Measurements from ENCODE around the gene UGCG. TPM values are rescaled to one million over a fixed set of nuclear protein-coding genes. Genes with fewer than 3 reads are reported as not detected.
"Not testable (repeated sequence)": the region's sequence is repeated elsewhere in the genome, so short reads cannot be mapped to it uniquely, and the experiment has no call there.

UGCG gene
- total RNA-seq, 2 experiments from 2014 or later: 12.7 to 14.2 TPM

GRCh38 chr9:111871499-111871855, 25.1 kb upstream of the UGCG start:
- CTCF ChIA-PET: interaction anchor here (1.5 kb wide), 1 partner anchor 110 kb away, joined by 3 read pairs; no protein-coding TSS in a partner anchor

GRCh38 chr9:111872886-111873285, 23.7 kb upstream of the UGCG start:
- ATAC-seq (no peak), DNase-seq (no peak)
- ChIA-PET CTCF (no interaction called here), POLR2A (no interaction called here)
- Mint-ChIP-seq H3K9me3 (ENCODE audit: low read depth) (no peaks in the 10 kb centered on the region), H3K36me3 (ENCODE audit: low read depth) (no peaks in the 10 kb centered on the region), H3K4me1 (peaks cover 9% of the 10 kb centered on the region), H3K27ac (no peak overlapping the region), H3K4me3 (no peak overlapping the region), H3K27me3 (no peaks in the 10 kb centered on the region)
- intact Hi-C loops (cut with DNase I, micrococcal nuclease): no loop called here

More at GRCh38 chr9:111871499-111871855, 25.1 kb upstream of the UGCG start:
- peaks cover 6% of the 10 kb centered on the region for H3K9me3 Mint-ChIP-seq (ENCODE audit: low read depth)
- POLR2A ChIA-PET: interaction anchor here (0.5 kb wide), 1 partner anchor 1398 kb away, joined by 4 read pairs; no protein-coding TSS in a partner anchor
- peaks cover 13% of the 10 kb centered on the region for H3K4me1 Mint-ChIP-seq
- H3K36me3 Mint-ChIP-seq (ENCODE audit: low read depth): peaks cover 1% of the 10 kb centered on the region
- H3K27ac Mint-ChIP-seq: no peak overlapping the region
- no peak overlapping the region for H3K4me3 Mint-ChIP-seq
- ATAC-seq (no peak), DNase-seq (no peak)
- intact Hi-C loops (cut with DNase I, micrococcal nuclease): no loop called here
- H3K27me3 Mint-ChIP-seq: no peaks in the 10 kb centered on the region

GRCh38 chr9:111873901-111874300, 22.7 kb upstream of the UGCG start:
- CTCF ChIA-PET: interaction anchor here (0.6 to 0.7 kb wide), 2 partner anchors 59 to 695 kb away, joined by 4 read pairs; no protein-coding TSS in a partner anchor
- H3K4me1 Mint-ChIP-seq: peaks cover 9% of the 10 kb centered on the region
- no peaks in the 10 kb centered on the region for H3K36me3 Mint-ChIP-seq (ENCODE audit: low read depth)
- H3K27ac Mint-ChIP-seq: no peak overlapping the region
- DNase-seq (no peak), ATAC-seq (no peak)
- H3K27me3 Mint-ChIP-seq: no peaks in the 10 kb centered on the region
- no peak overlapping the region for H3K4me3 Mint-ChIP-seq
- intact Hi-C loops (cut with DNase I, micrococcal nuclease): no loop called here
- no peaks in the 10 kb centered on the region for H3K9me3 Mint-ChIP-seq (ENCODE audit: low read depth)
- POLR2A ChIA-PET: interaction anchor here (0.7 kb wide), 1 partner anchor 22 kb away, joined by 4 read pairs; no protein-coding TSS in a partner anchor

- intact Hi-C loops (cut with DNase I, micrococcal nuclease): no loop called here
- POLR2A ChIA-PET: no interaction called here
Measured at GRCh38 chr9:111874500-111874899, 22.1 kb upstream of the UGCG start.

GRCh38 chr9:111875291-111875690, 21.3 kb upstream of the UGCG start:
- H3K4me3 Mint-ChIP-seq; H3K4me1 Mint-ChIP-seq; DNase-seq; ATAC-seq; H3K9me3 Mint-ChIP-seq (ENCODE audit: low read depth); H3K27me3 Mint-ChIP-seq; H3K27ac Mint-ChIP-seq; H3K36me3 Mint-ChIP-seq (ENCODE audit: low read depth); intact Hi-C loops (cut with DNase I, micrococcal nuclease); POLR2A ChIA-PET; CTCF ChIA-PET: not testable (repeated sequence)

More at GRCh38 chr9:111874500-111874899, 22.1 kb upstream of the UGCG start:
- CTCF ChIA-PET: interaction anchor here (0.6 kb wide), 1 partner anchor 8 kb away, joined by 3 read pairs; no protein-coding TSS in a partner anchor
- Mint-ChIP-seq H3K4me3 (no peak overlapping the region), H3K36me3 (ENCODE audit: low read depth) (no peaks in the 10 kb centered on the region), H3K4me1 (peaks cover 9% of the 10 kb centered on the region), H3K27me3 (no peaks in the 10 kb centered on the region), H3K27ac (no peak overlapping the region), H3K9me3 (ENCODE audit: low read depth) (no peaks in the 10 kb centered on the region)
- DNase-seq (no peak), ATAC-seq (no peak)

GRCh38 chr9:111875691-111876090, 20.9 kb upstream of the UGCG start:
- H3K27me3 Mint-ChIP-seq; H3K4me3 Mint-ChIP-seq; intact Hi-C loops (cut with DNase I, micrococcal nuclease); H3K9me3 Mint-ChIP-seq (ENCODE audit: low read depth); H3K27ac Mint-ChIP-seq; CTCF ChIA-PET; H3K36me3 Mint-ChIP-seq (ENCODE audit: low read depth); H3K4me1 Mint-ChIP-seq; POLR2A ChIA-PET; DNase-seq; ATAC-seq: not testable (repeated sequence)

GRCh38 chr9:111876179-111876578, 20.4 kb upstream of the UGCG start:
- no peak overlapping the region for H3K4me3 Mint-ChIP-seq
- intact Hi-C loops (cut with DNase I, micrococcal nuclease): no loop called here
- ATAC-seq (no peak), DNase-seq (no peak)
- no peaks in the 10 kb centered on the region for H3K27me3 Mint-ChIP-seq
- peaks cover 3% of the 10 kb centered on the region for H3K9me3 Mint-ChIP-seq (ENCODE audit: low read depth)
- ChIA-PET CTCF (interaction anchor here (0.7 kb wide), 1 partner anchor 902 kb away, joined by 3 read pairs; no protein-coding TSS in a partner anchor), POLR2A (no interaction called here)
- peaks cover 2% of the 10 kb centered on the region for H3K4me1 Mint-ChIP-seq
- H3K36me3 Mint-ChIP-seq (ENCODE audit: low read depth): no peaks in the 10 kb centered on the region
- no peak overlapping the region for H3K27ac Mint-ChIP-seq

GRCh38 chr9:111877420-111877819, 19.2 kb upstream of the UGCG start:
- Mint-ChIP-seq H3K27me3 (no peaks in the 10 kb centered on the region), H3K4me1 (no peaks in the 10 kb centered on the region), H3K9me3 (ENCODE audit: low read depth) (peaks cover 3% of the 10 kb centered on the region), H3K4me3 (no peak overlapping the region), H3K36me3 (ENCODE audit: low read depth) (no peaks in the 10 kb centered on the region), H3K27ac (no peak overlapping the region)
- ChIA-PET CTCF (no interaction called here), POLR2A (interaction anchor here (0.7 kb wide), 1 partner anchor 842 kb away, joined by 3 read pairs; no protein-coding TSS in a partner anchor)
- ATAC-seq: no peak
- intact Hi-C loops (cut with DNase I, micrococcal nuclease): no loop called here
- no peak for DNase-seq

GRCh38 chr9:111878946-111879345, 17.7 kb upstream of the UGCG start:
- H3K27ac Mint-ChIP-seq: no peak overlapping the region
- no peaks in the 10 kb centered on the region for H3K36me3 Mint-ChIP-seq (ENCODE audit: low read depth)
- DNase-seq (no peak), ATAC-seq (no peak)
- no peaks in the 10 kb centered on the region for H3K4me1 Mint-ChIP-seq
- intact Hi-C loops (cut with DNase I, micrococcal nuclease): no loop called here
- ChIA-PET CTCF (no interaction called here), POLR2A (no interaction called here)
- H3K4me3 Mint-ChIP-seq: no peak overlapping the region
- no peaks in the 10 kb centered on the region for H3K27me3 Mint-ChIP-seq
- H3K9me3 Mint-ChIP-seq (ENCODE audit: low read depth): peaks cover 3% of the 10 kb centered on the region

GRCh38 chr9:111886983-111887718, 9.5 kb upstream of the UGCG start:
- ChIA-PET CTCF (no interaction called here), POLR2A (no interaction called here)
- DNase-seq: no peak
- Mint-ChIP-seq H3K4me3 (no peak overlapping the region), H3K27me3 (no peaks in the 10 kb centered on the region), H3K36me3 (ENCODE audit: low read depth) (no peaks in the 10 kb centered on the region), H3K9me3 (ENCODE audit: low read depth) (no peaks in the 10 kb centered on the region), H3K27ac (no peak overlapping the region), H3K4me1 (peaks cover 6% of the 10 kb centered on the region)
- intact Hi-C loops (cut with DNase I, micrococcal nuclease): no loop called here
- ATAC-seq: no peak

GRCh38 chr9:111890334-111890733, 6.3 kb upstream of the UGCG start:
- POLR2A ChIA-PET: interaction anchor here (0.7 kb wide), 1 partner anchor 776 kb away, joined by 3 read pairs; no protein-coding TSS in a partner anchor
- CTCF ChIA-PET: interaction anchor here (0.7 to 1.8 kb wide), 2 partner anchors 76 to 184 kb away, joined by 3 to 10 read pairs; no protein-coding TSS in a partner anchor
- no peaks in the 10 kb centered on the region for H3K9me3 Mint-ChIP-seq (ENCODE audit: low read depth)
- intact Hi-C loops (cut with DNase I, micrococcal nuclease): loop anchor here in 1 of 2 experiments (10.0 kb wide), 1 partner anchor 824 kb away; the partner anchor contains the start of gene INIP
- H3K36me3 Mint-ChIP-seq (ENCODE audit: low read depth): no peaks in the 10 kb centered on the region
- H3K27ac Mint-ChIP-seq: no peak overlapping the region
- H3K4me1 Mint-ChIP-seq: peaks cover 16% of the 10 kb centered on the region
- no peaks in the 10 kb centered on the region for H3K27me3 Mint-ChIP-seq
- no peak for ATAC-seq
- H3K4me3 Mint-ChIP-seq: no peak overlapping the region
- DNase-seq: no peak

- intact Hi-C loops (cut with DNase I, micrococcal nuclease): loop anchor here in 1 of 2 experiments (10.0 kb wide), 1 partner anchor 824 kb away; the partner anchor contains the start of gene INIP
- not testable (repeated sequence) for DNase-seq; H3K27me3 Mint-ChIP-seq; H3K27ac Mint-ChIP-seq; H3K36me3 Mint-ChIP-seq (ENCODE audit: low read depth); H3K9me3 Mint-ChIP-seq (ENCODE audit: low read depth); H3K4me3 Mint-ChIP-seq; ATAC-seq
- H3K4me1 Mint-ChIP-seq: peaks cover 20% of the 10 kb centered on the region
- ChIA-PET POLR2A (interaction anchor here (0.7 kb wide), 1 partner anchor 776 kb away, joined by 3 read pairs; no protein-coding TSS in a partner anchor), CTCF (interaction anchor here (0.7 to 1.8 kb wide), 3 partner anchors 24 to 184 kb away, joined by 3 to 10 read pairs (median 3); no protein-coding TSS in a partner anchor)
Measured at GRCh38 chr9:111890867-111891266, 5.7 kb upstream of the UGCG start.

All from activated CD4-positive, alpha-beta T cell treated with anti-CD3 and anti-CD28 coated beads for 36 hours (primary cell).